ENCODE data around the gene ASTN1.

ASTN1 gene

DNA sequence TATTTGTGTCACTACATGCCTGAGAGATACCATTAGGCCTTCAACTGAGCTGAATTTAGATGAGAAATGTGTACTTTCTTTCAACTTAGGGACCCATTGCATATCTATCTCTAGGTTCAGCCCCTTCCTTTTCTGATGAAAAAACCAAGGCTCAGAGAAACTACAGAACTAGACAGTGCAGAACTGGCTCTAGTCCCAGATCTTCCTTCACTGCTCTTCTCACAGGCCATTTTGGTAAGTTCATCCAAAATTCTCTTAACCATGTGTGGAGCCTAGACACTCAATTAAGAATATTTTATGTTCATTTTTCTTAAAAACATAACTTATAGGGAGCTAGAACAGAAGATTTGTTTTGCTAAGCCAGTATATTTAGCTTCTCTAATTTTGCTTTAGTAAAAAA, 128.9 kb downstream of the ASTN1 start:
- no peak for DNase-seq (ENCODE audit: low read depth)

DNA sequence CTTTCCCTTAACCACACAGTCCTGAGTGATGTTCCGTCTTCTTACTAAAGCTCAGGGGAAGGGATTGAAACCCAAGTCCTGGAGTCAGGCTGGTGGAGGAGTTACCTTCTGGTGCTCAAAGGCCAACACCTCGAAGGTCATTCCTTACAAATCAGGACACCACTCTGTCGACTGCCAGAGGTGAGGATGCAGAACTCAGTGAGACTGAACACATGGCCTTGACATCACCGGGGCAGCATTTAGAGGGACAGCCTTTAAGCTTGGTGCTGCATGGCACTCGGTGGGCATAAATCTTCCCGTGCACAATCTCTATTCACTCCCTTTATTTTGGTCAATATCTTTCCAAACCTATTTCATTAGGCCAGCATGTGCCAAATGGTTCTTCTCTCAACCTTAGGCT, 130.9 kb downstream of the ASTN1 start:
- DNase-seq (ENCODE audit: low read depth), result no peak

- DNase-seq (ENCODE audit: low read depth), result no peak
These were observed 132.1 kb downstream of the ASTN1 start for GRCh38 chr1:177032434-177032833.

DNA sequence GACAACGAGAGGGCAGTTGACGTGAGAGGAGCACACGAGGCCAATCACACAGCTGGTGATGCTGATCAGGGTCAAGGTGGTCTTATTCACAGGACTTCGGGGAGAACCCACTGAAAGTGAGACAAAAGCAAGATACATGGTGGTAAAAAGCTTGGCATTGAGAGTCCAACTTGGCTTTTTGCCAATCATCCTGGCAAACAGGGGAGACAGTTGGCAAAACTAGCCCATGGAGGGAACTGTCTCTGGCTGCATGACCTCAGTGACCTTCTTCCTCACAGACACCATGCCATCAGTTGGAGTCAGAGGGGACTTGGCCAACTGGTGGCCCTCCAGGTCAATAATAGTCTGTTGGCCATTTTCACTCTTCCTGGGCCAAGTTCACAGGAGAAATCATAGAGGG, 139.9 kb downstream of the ASTN1 start:
- no peak for DNase-seq (ENCODE audit: low read depth)

DNA sequence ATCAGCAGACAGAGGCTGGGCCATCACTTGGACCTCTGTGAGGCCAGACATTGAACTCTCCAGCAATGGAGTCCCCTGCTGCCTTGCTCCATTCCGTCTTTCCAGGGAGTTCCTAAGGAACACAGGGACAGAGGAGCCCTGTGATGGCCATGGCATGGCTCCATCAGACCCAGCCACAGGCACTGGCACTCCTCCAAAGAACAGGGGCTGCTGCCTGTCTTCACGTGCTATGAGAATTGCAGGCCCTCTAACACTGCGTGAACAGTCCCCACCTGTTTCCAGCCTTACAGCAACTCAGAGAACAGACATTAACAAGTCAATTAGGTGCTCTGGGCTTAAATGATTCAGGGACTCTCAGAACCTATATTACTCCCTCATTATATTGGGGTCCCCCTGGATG, 140.8 kb downstream of the ASTN1 start:
- no peak for DNase-seq (ENCODE audit: low read depth)

GRCh38 chr1:177023249-177023648, 141.3 kb downstream of the ASTN1 start:
- no peak for DNase-seq (ENCODE audit: low read depth)

- no peak for DNase-seq (ENCODE audit: low read depth)
These were observed 142.8 kb downstream of the ASTN1 start for GRCh38 chr1:177021687-177022086.

DNA sequence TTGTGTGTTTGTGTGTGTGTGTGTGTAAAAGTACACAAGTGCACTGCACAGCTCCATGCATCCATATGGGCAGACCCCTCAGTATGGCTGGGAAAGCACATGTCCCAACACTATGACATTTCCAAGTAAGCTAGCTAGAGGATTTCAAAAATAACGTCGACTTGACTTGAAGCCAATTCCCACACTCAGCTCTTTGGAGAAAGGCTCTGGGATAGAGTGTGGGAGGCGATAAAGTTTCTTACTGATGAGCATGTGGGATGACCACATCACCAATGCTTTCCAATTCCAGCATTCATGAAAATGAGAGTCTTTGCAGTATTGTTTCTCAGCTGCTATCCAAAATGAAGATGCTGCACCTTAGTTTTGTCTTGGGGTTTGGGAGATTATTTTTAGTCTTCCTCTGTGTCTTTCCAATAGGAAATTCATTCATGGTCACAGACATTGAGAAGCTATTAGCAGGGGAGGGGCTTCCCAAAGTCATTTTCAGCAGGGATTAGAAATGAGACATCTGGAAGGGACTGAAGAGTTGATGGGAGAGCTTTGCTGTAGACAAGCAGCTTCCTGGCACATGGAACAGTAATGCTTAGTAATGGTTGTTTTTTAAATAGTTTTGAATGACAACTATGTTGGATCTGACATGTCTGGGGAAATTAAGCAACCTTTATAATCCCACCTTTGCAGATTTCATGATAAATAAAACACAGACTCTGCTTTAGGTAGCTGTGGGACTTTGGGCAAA, 143.5 kb downstream of the ASTN1 start:
- no peak for DNase-seq (ENCODE audit: low read depth)

GRCh38 chr1:177017287-177017852, 147.1 kb downstream of the ASTN1 start:
- DNase-seq (ENCODE audit: low read depth), result no peak

DNA sequence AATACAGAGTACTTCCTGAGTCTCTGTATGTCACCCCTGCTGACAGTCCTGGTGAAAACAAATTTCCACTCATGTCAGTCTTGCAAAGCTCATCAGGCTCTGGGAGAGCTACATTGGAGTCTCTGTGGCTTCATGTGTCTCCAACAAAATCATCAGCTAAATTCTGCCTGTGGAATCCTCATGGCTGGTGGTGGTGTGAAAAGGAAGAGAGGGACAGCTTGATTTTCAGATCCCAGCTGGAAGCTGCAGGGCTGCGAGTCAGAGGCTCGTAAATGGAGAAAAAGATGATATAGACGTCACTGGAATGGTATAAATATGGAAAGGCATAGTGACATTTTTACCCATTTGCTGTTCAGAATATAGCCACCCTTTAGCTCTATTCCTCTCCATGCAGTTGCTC, 150.2 kb downstream of the ASTN1 start:
- no peak for DNase-seq (ENCODE audit: low read depth)

GRCh38 chr1:177012342-177012925, 152.1 kb downstream of the ASTN1 start:
- DNase-seq (ENCODE audit: low read depth), result no peak

DNA sequence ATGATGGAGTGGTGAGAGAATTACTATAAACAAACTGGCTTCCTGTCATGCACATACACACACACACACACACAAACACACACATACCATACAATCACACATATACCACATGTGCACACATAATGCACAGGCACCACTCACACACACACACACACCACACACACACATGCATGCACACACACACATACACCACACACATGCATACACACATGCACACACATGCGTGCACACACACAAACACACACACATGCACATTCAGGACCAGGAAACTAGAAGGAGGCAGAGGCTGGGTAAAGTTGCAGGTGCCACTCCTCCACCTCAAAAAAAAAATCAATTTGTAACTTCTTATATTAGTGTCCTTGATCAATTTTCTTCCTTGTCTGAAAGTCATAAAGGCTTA, 153.0 kb downstream of the ASTN1 start:
- no peak for DNase-seq (ENCODE audit: low read depth)

GRCh38 chr1:177010211-177010825, 154.2 kb downstream of the ASTN1 start:
- no peak for DNase-seq (ENCODE audit: low read depth)

DNA sequence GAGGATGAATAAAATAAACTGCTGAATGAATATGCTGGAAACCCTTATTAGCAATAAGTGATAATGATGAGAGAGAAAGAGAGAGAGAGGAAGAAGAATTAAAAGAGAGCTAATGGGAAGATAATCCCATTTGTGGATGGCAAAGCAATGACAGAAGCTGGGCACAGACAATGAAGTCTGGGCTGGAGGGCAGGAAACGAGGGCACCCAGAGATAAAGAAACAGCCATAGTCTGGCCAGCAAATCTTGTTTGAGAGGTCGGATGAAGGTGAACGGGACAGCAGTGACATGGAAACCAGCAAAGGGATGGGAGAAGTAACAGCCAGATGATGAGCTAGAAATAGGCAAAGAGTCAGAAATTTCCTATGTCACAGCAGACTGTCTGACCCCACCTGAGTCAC, 155.9 kb downstream of the ASTN1 start:
- no peak for DNase-seq (ENCODE audit: low read depth)

DNA sequence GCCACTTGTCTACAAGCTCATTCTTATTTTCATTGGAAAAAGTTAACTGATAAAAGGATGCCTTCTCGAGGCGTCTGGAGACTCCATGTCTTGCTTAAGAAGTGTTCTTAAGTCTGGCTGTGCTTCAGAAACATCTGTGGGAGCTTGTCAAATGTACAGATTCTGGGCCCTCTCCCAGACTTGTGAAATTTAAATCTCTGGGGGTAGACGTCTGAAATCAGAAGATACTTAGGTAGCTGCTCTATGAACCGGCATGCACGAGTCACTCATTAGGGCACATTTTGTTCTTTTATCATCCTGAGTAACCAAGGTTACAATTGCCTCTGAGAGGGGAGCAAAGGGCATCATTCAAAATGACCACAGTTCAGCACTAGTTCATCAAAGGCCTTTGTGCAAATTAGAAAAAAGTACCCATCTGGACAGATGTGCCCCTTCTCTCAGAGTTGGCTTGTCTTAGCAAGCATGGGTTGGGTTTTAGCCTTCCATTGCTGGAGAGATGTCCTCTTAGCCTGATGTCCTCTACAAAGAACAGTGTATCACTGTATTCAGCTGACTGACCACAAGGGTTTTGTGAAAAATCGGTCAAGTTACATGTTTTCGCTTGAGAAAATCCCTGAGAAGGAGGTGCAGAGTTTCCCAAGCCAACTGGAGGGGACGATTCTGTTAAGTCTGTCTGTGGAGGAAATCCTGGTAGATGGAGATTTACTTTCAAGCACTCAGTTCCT, 156.9 kb downstream of the ASTN1 start:
- DNase-seq (ENCODE audit: low read depth), result no peak

DNA sequence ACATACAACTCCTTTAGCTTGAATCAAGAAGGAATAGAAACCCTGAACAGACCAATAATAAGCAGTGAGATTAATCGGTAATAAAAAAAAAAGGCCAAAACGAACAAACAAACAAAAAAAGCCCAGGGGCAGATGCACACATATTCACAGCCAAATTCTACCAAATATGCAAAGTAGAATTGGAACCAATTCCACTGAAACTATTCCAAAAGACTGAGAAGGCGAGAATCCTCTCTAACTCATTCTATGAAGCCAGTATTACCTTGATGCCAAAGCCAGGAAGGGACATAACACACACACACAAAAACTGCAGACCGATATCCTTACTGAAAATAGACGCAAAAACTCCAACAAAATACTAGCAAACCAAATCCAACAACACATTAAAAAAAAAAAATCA, 161.6 kb downstream of the ASTN1 start:
- no peak for DNase-seq (ENCODE audit: low read depth)

DNA sequence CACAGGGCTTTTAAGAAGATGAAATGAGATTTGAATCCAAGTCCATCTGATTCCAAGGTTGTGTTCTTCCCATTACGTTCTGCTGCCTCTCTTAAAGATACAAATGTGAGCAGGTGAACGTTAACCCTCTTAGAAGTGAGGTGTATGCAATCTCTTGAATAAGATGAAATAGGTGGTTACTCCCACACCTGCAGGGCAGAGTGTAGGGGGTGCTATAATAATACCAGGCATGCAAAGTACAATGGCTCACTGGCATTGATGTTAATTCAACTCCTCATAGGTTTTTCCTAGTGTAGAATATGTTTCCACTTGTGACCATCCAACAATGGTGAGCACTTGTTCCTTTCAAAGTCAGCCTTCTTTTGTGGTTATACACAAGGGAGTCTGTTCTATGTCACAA, 163.0 kb downstream of the ASTN1 start:
- no peak for DNase-seq (ENCODE audit: low read depth)

GRCh38 chr1:176998183-176998795, 166.2 kb downstream of the ASTN1 start:
- DNase-seq (ENCODE audit: low read depth), result no peak

- DNase-seq (ENCODE audit: low read depth), result no peak
These were observed 167.9 kb downstream of the ASTN1 start for GRCh38 chr1:176996456-176997090.

DNA sequence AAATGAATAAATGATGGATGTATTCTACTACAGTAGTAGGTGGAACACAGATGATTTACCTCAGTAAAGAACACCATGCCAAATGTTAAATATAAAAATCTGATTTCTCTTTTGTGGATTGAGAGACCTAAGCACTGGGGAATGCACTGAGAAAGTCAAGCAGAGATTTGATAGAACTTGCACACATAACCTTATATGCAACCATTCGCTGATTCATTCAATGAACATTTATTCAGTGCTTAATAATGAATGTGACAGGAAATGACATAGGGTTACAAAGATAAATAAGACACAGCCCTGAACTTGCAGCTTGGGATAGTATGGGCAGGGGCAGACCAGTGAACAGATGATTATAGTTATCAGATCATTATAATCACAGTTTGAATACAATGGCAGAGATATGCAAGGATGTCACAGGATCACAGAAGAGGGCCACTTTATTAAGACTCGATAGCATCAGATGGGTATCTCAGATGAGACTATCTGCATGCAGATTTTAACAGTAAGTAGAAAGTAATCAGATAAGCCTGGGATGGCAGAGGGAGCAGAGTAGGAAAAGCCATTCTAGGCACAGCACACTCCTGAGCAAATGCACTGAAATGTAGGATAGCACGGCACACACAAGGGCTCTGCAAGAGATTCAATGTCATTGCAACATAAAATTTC, 169.4 kb downstream of the ASTN1 start:
- no peak for DNase-seq (ENCODE audit: low read depth)

- no peak for DNase-seq (ENCODE audit: low read depth)
These were observed 170.9 kb downstream of the ASTN1 start for GRCh38 chr1:176993587-176993986.
